Mucosa of gallbladder (tissue), 1 donor: ENCODE measurements around the gene DPEP3. TPM values are rescaled to one million over a fixed set of nuclear protein-coding genes. Genes with fewer than 3 reads are reported as not detected.

Source experiments
- DNase-seq: peaks from one replicate; pipeline ENCODE4 v3.0.0-alpha.2; 2020; ENCODE audit warnings: low spot score
- total RNA-seq: library from RNA; stranded (reverse); gene quantifications from one replicate; pipeline ENCODE4 v1.2.1, GENCODE V29; 2021
- donor health status: DM: no; HTN: no; CAD: no.

The DPEP3 gene
- total RNA-seq, 1 donor from 2014 or later, result not detected

DNA sequence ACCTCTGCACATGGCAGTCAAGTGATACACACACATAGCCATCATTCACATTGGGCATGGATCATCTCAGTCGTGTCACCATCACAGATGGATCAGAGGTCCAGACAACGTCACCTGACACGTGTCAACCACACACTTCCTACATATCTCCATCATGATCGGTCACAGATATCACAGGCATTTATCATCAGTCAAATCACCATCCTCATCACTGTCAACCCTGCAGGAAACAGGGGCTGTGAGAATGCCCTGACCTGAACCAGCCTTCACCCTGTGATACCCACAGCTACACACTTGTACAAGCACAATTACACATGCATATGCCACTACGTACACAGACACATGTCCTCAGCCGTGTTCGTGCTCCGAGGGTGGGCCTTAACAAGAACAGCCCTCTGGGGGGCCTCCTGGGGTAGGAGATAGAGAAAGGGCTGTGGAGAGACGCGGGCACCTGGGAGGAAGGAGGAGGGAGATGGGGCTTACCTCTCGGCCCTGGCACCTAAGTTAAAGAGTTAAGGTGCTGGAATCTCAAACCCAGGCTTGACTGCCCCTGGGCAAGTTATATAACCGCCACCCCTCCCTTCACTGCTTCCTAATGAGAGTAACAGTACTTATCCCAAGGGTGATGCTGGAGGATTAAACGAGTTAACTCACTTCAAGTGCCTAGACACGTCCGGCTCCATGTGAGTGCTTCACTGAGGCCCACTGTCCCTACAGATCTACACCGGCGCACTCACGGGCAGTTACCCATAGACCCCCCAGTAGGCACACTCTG is 12.9 kb downstream of the DPEP3 start:
- no peak for DNase-seq

DNA sequence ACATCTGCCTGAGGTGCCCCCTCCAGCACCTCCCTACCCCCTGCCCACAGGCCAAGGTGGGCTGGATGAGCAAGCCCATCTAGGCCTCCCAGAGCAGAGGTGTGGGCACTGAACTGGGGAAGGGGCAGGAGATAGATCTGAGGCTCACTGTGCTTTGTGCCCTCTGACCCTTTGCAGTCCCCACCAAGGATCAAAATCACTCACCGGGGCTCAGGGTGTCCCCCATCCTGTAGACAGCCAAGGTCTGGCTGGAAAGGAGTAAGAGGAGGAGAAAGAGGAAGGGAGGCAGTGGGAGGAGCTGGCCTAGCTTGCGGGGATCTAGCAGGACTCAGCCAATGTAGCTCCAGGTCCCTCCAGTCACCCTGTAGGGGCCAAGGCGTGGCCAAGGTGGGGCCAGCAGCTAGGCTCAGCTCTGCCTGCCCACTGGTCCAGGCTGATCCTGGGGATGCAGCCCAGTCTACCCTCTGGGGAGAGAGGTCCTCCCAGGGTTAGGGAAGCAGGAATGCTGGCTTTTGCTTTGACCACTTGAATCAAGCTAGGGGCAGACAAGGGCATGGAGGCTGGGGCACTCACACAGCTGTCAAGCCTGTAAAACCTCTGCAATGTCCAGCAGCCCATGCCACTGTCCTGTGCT is 13.6 kb downstream of the DPEP3 start:
- DNase-seq, result no peak

DNA sequence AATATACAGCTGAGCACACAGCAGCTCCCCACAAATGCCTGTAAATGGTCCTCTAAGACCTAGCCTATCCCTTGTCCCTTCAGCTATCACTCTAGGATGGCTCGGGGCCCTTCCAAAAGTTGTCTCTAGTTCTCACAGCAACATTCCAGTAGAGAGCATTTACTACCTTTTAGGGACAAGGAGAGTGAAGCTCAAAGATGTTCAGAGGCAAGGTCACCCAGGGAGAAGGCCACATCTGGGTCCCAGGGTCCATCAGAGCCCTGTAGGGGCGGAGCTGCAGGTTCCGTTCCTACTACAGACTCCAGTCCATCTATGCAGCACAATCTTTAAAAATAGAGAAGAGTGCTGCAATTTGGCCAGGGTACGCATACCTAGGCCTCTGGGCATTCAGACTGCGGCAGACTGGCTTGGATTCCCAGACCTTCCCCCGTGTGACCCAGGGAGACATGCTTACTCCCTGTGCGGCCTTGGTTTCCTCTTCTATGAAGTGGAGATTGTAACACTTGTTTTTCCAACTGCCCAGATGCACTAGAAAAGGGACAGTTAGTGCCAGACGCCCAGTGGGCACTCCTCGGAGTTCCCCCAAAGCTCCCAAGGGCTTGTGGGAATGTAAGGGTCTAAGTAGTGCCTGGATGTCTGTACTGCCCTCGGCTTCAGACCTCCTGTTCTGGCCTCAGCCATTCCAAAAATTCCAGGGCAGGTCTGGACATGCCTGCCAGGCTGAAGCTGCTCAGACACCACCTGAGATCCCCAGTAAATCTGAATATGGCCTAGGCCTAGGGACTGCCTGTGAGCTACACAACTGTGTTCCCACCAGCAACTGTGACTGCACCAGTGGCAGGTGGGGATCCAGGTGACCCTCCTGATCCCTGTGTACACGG is 14.4 kb downstream of the DPEP3 start:
- DNase-seq, result no peak

DNA sequence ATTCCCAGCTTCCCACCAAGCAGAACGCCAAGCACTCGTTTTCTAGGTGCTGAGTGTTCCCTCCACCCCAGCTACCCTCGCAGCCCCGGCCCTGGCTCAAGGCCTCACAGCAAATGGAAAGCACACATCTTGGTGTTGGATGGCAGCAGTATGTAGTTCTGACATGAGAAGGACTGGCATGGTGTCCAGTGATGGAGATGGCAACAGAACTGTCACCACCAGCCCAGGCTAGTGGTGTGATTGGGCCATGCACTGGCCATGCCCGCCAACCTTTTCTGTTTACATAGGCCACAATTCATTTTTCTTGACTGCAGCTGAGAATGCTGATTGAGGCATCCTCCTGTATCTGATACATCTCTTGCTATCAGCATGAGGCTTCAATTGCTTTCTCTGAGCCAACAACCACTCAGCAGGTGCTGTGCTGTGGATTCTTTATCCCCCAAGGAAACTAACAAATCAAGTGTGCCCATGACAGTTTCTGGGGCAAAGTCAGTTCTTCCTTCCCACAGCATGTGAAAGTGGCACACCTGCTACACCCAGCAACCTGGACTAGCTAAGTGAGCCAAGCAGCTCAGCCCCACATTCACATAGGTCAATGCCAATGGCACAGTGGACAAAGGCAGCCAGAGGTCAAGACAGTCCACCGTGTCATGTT is 15.7 kb downstream of the DPEP3 start:
- no peak for DNase-seq

DNA sequence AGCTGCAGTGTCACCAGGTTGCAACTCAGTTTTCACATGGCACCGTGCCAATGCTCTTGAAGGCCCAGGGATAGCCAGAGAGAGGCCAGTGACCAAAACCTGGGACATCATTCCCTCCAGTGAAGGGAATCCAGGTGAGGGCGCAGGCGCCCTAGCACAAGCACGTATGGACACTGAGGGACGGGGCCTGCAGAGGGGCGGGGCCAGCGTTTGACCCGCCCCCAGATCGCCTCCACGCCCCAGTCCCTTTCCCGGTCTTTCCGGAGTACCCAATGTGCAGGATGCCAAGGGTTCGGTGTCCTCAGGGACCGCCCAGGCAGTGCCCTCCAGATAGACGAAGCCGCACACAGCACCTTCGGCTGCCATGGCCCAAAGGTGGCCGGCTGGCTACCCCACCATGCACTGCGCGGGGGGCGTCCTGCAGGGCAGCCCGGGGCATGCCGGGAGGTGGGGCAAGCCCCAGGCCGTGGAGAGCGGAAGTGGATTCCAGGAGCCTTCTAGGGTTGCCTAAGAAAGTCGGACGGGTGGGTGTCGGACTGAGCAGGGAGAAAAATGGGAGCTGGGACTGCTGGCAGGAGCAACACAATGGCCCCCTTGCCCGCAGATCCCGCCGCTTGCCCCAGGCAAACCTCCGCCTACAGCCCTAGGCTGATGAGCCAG is 16.5 kb downstream of the DPEP3 start:
- DNase-seq, result no peak

DNA sequence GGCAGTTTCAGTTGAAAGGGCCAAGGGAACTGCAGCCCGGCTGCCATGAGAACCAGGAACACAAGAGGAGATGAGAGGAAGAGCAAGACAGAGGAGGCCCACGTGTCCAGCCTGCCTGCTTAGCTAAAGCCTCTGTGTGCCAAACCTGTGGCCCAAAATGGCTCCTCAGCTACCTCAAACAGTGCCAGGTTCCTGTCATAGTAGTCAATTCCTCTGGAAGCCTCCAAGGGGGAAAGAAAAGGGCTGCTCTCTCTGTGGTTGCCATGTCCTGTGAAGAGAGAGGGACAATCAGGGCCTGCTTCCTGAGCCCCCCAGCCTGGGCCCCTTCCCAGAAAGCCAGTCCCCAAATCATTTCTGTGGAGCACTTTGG is 17.0 kb downstream of the DPEP3 start:
- no peak for DNase-seq

DNA sequence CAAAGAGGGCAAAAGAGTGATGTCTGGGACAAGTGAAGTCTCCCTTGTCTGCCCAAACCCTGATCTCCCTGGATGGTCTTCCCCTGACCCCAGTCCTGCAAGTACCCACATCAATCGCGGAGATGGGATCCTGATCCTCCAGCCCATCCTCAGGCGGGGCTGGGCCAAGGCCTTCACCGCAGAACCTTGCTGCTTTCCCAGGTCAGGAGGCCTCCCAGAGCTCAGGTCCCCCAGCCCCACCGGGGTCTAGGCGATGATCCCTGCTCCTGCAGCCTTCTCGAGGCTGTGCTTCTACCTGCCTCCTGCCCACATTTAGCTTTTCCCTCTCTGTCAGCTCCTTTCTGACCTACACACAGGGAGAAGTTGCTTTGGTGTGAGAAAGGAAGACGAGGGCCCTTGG is 18.2 kb downstream of the DPEP3 start:
- no peak for DNase-seq

DNA sequence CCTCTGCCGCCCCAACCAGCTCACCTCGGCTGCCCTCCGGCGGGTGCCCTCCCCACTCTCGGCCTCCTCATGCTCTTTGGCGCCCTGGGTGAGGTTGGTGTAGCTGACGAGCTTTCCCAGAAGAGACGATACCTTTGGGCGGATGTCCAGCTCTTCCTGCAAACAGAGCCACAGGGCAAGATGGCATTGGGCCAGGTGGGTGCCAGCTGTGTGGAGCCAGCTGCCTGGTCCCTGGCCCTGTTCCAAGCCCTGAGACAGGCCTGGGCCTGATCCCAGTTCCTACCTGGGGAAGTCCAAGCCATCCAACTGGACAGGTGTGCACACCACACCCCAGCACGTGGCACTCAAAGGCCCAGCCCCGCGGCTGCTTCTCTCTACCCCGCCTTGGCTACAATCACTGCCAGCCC is 18.7 kb downstream of the DPEP3 start:
- peak; percentile 73 for DNase-seq

DNA sequence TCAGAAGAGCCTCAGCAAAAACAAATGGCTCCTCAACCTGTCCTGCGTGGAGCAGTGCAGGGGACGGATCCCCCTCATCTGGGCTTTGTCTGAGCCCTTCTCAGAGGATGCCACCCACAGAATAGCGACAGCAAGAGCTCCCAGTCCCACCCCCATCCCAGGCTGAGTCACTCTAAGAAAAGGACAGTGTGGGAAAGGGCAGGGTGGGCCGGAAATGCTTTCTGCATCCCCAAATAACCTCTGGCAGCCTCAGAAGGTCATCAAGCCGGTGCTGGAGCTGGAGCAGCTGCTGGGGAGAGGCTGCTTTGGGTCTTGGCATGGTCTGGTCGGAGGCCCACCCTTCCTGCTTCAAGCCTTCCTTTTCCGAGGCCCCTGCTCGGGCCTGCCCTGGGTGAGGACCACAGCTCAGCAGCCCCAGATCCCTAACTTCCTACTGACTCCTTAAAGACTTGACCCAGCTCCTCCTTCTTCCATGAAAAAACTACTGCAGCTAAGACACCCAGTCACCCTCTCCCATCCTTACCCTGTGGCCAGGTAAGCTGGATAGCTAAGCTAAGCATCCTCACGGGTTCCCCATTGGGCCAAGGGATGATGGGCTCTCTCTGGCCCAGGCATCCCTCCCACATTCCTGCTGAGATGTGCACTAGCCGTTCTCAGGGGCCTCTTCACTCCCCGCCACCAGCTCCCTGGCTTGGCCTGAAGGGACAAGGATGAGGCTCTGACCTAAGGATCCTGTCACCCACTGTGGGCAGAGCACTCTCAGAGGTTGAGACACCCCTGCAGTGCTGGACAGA is 20.6 kb downstream of the DPEP3 start:
- DNase-seq, result no peak

DNA sequence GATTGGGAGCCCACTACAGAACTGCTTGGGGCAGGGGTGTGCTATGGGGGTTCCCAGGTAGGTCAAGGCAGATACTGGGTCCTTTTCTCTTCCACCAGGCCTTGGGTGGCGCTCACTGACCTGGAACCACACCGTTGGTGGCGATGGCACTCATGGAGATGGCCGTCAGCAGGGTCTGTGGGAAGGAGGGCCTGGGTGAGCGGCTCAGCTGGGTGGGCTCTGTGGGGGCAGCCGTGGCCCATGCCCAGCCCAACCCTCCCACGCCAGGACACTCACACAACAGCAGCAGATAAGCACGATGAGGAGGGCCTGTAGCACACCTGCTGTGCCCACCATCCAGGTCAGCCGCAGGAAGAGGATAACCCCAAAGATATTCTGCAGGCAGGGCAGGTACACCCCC is 22.7 kb downstream of the DPEP3 start:
- no peak for DNase-seq

DNA sequence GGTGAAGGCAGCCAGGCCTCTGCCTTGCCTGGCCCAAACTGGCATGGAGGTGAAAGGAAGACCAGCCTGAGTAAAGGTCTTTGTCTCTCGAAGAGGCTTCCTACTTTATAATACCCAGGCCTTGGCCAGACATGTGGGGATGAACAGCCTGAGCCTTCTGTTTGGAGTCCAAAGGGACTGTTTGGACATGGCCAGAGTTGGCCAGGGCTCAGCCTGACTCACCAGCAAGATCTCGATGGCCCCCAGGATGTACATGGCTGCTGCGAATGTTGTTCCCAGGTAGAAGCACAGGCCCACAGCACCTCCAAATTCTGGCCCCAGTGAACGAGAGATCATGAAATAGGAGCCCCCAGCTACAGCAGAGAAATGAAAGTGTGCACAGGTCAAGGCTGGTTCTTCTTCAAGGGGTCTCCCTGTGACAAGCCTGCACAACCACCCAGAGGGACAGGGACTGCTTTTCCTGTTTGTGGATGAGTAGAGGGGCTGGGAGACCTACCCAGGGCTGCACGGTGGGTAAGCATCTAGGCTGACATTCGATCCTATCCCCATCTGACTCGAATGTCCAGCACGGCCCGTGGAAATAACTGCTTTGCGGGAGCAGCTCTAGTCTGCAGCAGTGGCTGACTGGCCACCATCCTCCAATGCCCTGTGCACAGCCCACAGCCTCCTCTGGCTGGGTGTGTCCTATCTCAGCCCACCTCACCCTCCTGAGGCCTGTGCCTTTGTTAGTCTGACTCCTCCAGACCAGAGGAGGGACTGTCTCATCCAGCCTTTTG is 25.7 kb downstream of the DPEP3 start:
- no peak for DNase-seq

DNA sequence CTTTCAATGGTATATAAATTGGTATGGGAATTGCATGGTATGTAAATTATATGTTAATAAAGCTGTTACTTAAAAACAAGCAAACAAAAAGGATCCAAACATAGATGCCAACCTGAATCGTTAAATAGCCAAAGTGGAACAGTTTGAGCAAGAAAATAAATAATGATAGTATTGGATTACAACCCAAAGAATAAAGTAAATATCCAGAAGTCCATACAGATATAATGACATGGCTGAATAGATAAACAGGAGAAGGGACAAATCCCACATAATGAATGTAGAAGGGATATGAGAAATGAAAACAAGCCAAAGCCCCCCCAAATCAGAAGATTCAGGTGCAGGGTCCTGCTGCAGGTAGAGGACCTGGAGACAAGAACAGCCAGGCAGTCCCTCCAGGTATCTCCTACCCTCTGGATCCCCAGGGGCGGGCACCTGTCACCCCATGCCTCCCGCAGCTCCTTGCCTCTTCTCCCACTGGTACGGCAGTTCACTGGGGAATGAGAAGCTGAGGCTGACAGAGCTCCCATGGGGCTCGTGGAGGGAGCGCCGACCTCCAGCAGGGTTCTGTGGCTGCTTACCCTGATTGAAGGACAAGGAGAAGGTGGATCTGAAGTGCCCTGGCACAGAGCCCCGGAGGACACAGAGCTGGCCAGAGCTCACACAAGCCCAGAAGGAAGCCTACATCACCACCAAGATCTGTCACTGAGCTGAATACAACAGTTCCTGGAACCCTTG is 26.5 kb downstream of the DPEP3 start:
- no peak for DNase-seq

DNA sequence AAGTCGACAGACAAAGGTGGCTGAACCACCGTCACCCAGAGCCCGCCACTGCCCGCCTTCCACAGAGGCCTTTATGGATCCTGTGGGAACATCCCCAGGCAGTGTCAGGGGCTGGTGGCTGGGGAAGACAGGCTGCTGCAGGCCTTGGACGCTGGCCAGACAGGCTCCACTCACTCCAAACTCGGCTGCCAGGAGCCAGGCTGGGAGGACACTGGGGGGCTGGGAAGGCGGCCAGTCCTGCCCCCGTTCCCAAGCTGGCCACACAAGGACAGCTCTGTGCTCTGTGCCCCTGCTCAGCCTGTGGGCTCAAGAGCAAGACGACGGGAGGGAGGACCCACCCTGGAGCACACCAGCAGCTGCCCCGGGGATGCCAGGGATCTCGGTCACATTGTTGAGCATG is 28.8 kb downstream of the DPEP3 start:
- no peak for DNase-seq

DNA sequence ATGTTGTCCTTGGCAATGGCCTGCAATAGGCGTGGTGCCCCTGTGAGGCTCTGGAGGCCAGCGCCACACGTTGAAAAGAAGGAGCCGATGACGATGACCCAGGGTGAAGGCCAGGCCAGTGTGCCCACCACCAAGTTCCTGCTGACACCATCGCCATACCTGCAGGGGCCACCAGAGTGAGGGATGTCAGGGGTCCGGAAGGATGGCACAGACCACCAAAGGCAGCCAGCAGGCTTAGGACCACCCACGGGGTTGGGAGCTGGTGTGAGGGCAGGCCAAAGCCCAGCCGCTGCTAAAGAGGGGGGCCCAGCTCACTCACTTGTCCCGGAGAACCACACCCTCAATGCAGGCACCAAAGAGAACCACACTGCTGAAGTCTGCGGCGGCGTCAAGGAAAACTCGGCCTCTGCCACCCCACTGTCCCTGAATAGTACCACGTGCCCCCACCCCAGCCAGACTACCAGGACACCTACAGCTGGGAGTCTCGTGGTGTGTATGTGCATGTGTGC is 29.9 kb downstream of the DPEP3 start:
- no peak for DNase-seq

DNA sequence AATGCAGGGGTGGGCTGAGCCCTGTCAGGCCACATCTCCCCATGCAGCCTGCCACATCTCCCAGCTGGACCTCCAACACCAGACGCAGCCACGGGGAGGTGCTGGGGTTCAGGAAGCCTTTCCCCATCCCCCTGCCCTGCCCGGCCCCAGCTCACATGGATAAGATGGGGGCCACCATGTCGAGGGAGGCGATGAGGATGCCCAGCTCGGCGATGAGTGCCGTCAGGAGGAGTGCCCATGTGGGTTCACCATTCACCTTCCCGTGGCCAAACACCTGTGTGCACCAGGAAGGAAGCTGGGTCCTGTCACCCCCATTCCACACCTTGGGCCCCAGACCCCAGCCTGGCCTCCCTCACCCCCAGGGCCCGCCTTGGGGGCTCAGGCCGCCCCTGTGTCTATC is 30.7 kb downstream of the DPEP3 start:
- DNase-seq, result no peak

DNA sequence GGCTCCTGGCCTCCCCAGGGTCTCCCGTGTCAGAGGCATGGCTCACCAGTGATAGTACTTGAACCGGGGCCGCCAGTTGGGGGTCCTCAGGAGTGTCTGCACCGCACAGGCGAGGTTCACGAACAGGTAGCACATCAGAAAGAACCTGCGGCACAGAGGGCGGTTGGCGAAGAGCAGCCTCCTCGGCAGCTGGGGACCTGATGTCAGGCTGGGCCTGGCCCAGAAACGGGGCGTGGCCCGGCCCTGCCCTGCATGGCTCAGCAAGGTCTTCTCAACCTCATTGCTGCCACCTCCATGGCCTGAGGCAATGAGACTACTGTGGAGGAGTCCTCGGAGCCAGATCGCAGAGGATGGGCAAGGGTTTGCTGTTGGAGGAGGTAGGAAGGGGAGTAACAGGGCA is 32.3 kb downstream of the DPEP3 start:
- DNase-seq, result no peak

DNA sequence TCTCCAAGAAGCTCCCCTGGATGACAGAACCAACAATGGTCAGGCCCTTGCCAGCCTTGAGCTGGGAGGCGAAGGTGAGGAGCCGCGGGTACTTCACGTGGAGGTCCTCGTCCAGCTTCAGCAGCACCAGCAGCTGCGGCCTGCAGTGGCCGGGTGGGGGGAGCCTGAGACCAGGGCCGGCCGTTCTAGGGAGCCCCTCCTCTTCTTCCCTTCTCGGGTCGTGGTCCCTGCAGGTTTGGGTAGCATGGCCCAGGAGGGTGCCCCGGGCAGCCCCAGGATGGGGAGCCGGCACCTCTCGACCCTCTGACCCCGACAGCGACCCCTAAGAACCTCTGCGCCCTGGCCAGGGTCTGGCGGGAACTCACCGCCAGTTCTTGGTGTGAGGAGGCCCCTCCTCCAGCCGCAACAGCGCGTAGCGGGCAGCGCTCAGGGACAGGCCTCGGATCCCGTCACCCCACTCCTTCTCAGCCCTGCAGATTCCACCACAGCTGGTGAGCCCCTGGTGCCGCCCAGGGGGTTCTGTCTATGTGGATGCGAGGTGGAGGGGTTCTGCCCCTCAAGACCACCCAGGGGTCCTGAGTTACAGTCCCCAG is 33.2 kb downstream of the DPEP3 start:
- DNase-seq, result no peak

DNA sequence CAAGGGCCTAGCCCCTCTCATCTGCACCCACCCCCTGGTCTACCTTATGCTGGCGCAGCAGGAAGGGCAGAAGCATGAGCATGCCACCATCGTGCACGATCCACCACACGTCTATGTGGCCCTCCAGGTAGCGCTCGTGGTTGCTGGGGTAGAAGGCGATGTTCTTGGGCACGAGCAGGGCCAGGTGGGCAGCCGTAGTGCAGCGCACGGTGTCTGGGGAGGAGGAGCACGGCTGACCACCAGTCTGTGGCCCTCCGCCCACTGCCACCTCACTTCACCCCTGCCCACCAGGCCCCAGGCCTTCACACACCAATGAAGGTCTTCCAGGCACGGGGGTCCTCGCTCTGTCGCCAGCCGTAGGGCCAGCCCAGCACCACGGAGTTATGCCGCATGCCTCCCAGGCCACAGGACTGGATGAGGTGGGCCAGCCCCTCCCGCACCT is 34.1 kb downstream of the DPEP3 start:
- no peak for DNase-seq
